Inflammatory macrophage treated with lipopolysaccharide for 1 hour (primary cell): Measurements from ENCODE around the gene SLC5A2.
"Not testable (repeated sequence)": the region's sequence is repeated elsewhere in the genome, so short reads cannot be mapped to it uniquely, and the experiment has no call there.

ENCODE experiments used
- DNase-seq, 2 donors: peaks; one replicate each; pipeline ENCODE4 v3.0.0-alpha.2; 2020 to 2022

The SLC5A2 gene

DNA sequence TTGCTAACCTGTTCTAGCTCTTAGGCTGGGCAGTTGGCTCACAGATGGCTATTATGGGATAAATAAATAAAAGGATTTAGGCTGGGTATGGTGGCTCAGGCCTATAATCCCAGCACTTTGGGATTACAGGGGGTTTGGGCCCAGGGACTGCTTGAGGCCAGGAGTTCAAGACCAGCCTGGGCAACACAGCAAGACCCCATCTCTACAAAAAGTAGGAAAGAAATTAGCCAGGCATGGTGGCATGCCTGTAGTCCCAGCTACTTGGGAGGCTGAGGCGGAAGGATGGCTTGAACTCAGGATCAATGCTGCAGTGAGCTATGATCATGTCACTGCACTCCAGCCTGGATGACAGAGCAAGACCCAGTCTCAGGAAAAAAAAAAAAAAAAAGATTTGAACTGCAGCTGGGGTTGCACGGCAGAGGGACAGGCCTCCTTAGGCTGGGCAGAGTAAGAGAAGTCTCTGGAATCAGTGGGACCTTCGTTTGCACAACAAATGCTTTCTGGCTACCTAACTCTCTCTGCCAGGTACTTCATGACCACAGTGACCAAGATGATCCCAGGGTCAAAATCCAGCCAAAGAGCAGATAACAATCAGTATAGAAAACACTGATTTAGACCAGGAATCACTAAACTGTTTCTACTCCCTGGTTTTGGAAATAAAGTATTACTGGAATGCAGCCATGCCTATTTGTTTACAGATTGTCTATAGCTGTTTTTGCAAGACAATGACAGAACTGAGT lies 18.5 kb downstream of the SLC5A2 start:
- no peak for DNase-seq

- DNase-seq = no peak
Measured at GRCh38 chr16:31501966-31502348, 19.0 kb downstream of the SLC5A2 start.

- no peak for DNase-seq
Measured at GRCh38 chr16:31502981-31503380, 20.1 kb downstream of the SLC5A2 start.

GRCh38 chr16:31503555-31503954 lies 20.6 kb downstream of the SLC5A2 start:
- not testable (repeated sequence) for DNase-seq

DNA sequence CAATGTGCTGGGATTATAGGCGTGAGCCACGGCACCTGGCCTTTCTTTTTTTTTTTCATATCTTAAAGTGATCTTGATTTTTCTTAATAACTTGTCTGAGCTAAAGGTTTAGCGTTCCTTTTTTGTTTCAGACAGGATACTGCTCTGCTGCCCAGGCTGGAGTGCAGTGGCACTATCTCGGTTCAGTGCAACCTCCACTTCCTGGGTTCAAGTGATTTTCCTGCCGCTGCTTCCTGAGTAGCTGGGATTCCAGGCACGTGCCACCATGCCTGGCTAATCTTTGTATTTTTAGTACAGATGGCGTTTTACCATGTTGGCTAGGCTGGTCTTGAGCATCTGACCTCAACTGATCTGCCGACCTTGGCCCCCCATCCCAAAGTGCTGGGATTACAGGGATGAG lies 21.2 kb downstream of the SLC5A2 start:
- no peak for DNase-seq

DNA sequence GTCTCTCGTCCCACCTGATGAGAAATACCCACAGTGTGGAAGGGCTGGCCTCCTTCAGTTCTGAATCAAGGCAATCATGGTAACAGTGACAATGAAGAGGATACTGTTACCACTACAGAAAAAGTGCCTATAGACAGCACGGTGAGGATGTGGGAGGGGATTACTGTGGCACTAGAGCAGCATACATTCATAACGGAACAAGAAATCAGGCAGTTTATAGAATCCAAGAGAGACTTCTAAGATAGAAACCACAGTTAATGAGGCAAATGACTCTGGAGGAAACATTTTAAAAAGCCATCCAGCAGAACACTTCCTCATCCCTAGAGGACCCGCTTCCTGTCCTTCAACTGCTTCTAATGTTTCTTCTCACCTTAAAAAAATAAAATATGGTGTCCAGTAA lies 22.6 kb downstream of the SLC5A2 start:
- DNase-seq = no peak

GRCh38 chr16:31507617-31507928 lies 24.6 kb downstream of the SLC5A2 start:
- DNase-seq = no peak

DNA sequence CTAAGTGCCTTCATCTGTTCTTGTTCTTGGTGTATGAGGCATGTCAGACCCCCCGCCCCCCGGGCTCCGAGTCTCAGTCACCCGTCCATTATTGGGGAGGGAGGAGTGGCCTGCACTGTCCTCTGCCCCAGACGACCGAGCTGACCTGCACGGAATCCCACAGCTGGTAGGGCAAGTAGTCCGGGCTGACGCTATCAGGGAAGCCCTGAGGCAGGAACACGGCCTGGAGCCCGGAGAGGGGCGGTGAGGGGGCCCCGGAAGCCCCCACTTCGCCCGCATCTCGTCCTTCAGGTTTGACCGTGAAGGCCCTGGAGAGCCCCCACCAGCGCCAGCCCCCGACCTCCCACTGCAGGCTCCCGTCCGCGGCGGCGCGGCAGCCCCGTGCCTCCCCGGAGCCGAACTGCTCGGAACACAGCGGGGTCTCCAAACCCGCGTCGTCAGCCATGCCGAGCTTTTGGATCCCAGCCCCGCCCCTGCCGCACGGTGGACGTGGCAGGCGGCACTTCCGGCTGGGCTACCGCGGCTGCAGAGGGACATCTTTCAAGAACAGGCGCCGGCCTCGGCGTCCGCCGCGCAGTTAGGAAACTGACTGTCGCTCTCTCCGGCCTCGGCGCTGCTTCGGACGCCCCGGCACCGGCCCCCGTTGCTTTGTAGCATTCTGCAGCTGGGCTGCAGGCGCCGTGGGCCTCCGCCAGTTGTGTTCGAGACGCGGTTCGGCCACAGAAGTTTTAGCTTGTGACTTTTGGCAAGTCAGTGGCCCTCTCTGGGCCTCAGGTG lies 25.2 kb downstream of the SLC5A2 start, which contains the start of gene RUSF1:
Gene RUSF1 (minus strand): TSS at position 463 of the 777 bp plus-strand sequence. CDS start 18 bp downstream, at position 445.
- peak; percentile 83 to 88 for DNase-seq

DNA sequence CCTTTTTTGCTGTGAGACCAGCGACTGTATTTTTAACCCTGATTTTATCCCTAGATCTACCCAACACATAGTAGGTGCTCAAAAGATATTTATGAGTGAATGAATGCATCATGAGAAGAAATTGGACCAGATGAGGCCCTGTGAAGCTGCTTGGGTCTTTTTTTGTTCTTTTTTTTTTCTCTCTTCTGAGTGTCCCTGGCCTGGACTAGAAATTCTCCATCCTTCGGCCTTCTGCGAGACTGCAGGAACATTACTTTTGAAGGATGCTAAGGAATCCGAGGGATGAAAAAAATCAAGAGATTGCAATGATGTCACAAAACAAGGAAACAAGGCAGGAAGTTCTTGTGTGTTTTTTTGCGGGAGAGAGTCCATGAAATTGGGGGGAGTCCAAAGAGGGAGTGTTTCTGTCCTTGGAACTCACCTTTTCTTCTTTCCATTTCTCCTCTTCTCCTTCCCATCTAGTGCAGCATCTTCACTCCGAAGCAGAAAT lies 25.8 kb downstream of the SLC5A2 start:
- DNase-seq = peak; percentile 1 to 19

DNA sequence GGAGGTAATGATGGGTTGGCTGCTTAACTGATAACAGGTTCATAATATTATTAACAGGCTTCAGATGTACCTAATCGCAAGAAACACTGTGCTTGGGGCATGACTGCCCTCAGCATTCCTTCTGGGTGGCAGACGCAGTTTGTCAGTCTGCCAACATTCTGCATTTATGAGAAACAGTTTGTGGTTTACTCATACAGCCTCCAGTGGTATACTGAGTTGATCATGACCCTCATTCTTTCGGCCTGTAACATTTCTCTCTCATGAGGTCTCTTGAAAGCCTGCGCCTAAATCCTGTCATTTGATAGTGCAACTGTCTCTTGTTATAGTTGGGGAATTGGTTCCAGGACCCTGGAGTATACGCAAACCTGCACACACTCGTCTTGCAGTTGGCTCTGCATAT lies 30.2 kb downstream of the SLC5A2 start:
- DNase-seq = no peak

- DNase-seq = no peak
Measured at GRCh38 chr16:31513884-31514283, 31.0 kb downstream of the SLC5A2 start.

DNA sequence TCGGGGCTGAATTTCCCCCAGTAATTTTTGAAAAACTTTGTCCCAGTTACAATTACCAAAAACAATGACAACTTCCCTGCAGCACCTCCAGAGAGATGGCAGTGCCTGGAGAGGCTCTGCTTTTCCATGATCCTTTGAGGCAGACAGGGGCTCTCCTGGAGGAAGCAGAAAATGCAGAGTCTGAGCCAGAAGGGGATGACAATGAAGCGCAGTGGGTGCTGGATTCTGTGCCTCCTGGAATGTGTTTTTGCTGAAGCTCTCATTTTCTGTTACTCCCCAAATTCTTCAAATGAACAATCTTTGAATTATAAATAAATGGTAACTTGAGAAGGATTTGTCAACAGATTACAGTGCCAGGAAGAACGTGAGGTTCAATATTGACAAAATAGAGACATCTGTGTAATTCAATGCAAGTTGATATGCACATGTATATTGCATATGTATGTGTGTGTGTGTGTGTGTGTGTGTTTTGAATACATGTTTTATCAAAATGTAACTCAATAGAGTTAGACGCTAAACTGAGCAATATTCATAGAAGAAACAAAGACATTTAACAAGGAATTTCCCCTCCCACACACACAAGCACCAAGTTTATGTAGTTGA lies 35.0 kb downstream of the SLC5A2 start:
- DNase-seq = no peak

- no peak for DNase-seq
Measured at GRCh38 chr16:31519759-31520431, 37.0 kb downstream of the SLC5A2 start.

GRCh38 chr16:31521368-31521767 lies 38.4 kb downstream of the SLC5A2 start:
- DNase-seq = no peak

- no peak for DNase-seq
Measured at GRCh38 chr16:31522071-31522470, 39.1 kb downstream of the SLC5A2 start.

DNA sequence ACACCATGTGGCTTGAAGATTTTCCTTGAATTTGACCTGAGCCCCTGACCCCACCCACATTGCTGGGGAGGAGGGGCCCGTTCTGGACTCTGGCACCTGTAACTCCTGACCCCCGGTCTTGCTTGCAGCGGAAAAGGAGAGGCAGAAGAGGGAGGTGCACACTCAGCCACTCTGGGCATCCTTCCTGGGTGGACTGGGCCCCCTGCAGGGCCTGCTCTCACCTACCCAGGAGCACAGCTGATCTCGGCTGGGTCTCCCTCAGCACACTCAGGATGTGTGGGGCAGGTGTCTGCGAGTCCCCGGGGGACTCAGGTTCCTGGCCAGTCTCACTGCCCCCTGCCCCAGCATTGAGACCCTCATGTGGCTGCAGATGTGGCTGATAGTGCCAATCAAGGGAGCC lies 40.8 kb downstream of the SLC5A2 start:
- DNase-seq = not testable (repeated sequence)

GRCh38 chr16:31525113-31525512 lies 42.2 kb downstream of the SLC5A2 start:
- no peak for DNase-seq

- DNase-seq = no peak
Measured at GRCh38 chr16:31527734-31528274, 44.9 kb downstream of the SLC5A2 start, which contains the start of gene AHSP. TSS of gene AHSP (plus strand) at chr16:31527900. CDS start at chr16:31528140, 240 bp downstream.

- no peak for DNase-seq
Measured at GRCh38 chr16:31528523-31529107, 45.7 kb downstream of the SLC5A2 start.

DNA sequence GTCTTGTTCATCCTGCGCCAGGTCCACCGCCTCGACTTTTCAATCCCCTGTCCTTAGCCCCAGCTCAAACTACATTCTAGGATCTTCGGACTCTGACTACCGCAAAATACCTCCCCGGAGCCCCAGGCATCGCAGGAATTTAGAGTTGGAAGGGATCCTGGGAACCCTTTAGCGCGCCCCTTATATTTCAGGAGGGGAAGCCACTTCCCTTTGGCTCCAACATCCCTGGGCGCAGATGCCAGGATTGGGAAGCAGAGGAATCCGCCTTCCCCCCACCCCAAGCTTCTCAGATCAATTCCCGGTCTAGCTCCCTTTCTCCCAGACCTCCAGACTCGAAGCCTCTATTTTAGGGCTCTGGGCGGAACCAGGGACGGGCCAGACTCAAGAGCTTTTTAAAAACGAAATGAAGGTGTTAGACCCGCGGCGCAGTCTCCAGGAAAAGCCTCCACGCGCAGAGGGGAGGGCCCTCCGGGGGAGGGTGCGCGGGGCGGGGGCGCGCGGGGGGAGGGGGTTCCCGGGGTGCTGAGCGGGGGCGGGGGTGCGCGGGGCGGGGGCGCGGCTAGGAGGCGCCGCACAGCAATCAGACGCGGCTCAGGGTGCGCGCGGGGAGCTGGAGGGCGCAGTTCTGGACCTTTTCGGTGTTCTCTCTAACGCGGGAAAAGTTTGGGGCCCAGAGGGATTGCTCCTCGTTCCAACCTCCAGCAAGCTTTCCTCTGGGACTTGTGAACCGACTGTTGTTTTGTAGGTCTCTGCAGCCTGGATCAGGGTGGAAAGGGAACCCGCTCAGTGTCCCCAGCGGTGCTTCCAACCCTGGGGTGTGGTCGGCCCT lies 46.4 kb downstream of the SLC5A2 start:
- no peak for DNase-seq

DNA sequence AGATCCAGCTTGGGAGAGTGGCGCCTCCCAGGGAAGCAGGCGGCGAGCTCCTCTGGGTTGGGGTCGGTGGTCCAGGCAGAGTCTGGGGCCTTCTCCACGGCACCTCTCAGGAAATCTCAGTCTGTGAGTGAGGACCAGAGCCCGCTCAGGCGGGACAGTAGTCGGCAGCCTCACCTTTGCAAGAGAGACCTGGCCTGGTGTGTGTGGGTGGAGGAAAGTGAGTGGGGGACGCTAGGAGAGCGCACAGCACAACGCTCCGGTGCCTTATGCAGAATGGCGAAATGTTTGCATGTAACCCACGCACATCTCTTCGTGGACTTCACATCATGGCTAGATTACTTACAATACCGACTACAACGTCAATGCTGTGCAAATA lies 47.0 kb downstream of the SLC5A2 start:
- DNase-seq = no peak

DNA sequence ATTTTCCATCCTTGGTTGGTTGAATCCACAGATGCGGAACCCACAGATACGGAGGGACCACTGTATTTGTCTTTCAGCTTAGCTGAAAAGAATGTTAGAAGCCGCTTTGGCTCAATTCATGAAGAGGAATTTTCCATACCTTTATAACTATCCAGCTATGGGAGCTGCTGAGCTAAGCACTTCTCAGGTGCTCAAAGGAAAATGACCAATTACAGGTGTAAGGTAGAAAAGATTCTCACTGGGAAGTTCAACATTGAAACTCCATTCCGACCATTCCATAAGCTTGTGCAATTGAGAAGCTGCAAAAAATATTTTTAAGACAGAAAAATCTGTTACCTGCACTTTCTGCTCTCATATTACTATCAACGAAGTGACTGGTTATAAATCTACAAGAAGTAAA lies 47.5 kb downstream of the SLC5A2 start:
- no peak for DNase-seq
